ENCODE measurements around the gene WTIP. TPM values are rescaled to one million over a fixed set of nuclear protein-coding genes. Genes with fewer than 3 reads are reported as not detected.
"Not testable (repeated sequence)": the region's sequence is repeated elsewhere in the genome, so short reads cannot be mapped to it uniquely, and the experiment has no call there.

The WTIP gene
- total RNA-seq, 1 donor from 2014 or later: 0.38 TPM

DNA sequence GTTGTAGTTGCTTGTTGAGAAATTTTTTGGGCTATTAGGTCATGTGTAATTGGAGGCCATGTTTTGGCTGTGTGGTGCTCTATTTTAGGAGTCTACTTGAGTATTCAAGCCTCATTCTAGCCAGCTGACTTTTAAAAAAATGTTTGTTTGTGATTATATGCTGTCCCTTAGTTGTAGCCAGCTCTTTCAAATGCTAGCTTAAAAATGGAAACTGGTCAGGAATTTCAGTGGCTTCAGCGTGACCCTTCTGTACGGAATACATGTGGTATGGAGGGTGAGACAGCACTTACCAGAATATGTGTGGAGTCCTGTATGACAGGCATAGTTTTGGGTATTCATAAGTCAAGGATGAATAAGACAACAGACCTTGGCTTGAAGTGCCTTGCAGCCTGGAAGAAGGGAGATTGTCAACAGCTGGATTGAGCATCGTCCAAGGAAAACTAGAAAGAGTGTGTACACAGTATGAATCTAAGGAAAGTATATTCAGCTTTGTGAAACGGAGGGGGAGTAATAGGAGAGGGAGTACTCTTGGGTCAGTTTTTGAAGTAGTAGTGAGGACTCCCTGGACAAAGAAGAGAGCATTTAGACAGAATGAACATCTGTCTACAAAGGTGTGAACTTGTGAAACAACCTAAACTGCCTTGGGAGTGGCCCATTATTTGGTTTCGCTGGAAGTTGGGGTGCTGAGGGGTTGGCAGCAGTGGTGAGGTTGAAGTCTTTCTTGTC is 20.0 kb upstream of the WTIP start:
- POLR2A ChIA-PET: no interaction called here
- no peaks in the 10 kb centered on the region for H3K4me1 Mint-ChIP-seq
- H3K9me3 Mint-ChIP-seq: no peaks in the 10 kb centered on the region
- intact Hi-C loops (cut with micrococcal nuclease): no loop called here
- TF ChIP-seq, protein P1, sequence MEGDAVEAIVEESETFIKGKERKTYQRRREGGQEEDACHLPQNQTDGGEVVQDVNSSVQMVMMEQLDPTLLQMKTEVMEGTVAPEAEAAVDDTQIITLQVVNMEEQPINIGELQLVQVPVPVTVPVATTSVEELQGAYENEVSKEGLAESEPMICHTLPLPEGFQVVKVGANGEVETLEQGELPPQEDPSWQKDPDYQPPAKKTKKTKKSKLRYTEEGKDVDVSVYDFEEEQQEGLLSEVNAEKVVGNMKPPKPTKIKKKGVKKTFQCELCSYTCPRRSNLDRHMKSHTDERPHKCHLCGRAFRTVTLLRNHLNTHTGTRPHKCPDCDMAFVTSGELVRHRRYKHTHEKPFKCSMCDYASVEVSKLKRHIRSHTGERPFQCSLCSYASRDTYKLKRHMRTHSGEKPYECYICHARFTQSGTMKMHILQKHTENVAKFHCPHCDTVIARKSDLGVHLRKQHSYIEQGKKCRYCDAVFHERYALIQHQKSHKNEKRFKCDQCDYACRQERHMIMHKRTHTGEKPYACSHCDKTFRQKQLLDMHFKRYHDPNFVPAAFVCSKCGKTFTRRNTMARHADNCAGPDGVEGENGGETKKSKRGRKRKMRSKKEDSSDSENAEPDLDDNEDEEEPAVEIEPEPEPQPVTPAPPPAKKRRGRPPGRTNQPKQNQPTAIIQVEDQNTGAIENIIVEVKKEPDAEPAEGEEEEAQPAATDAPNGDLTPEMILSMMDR (IDR thresholded peaks at IDR 0.05): no peak
- H3K27ac Mint-ChIP-seq: no peak overlapping the region
- CTCF ChIA-PET: no interaction called here
- H3K4me3 Mint-ChIP-seq: no peak overlapping the region
- DNase-seq (no peak), ATAC-seq (ENCODE audit: low read depth) (no peak)
- no peaks in the 10 kb centered on the region for H3K27me3 Mint-ChIP-seq
- H3K36me3 Mint-ChIP-seq (ENCODE audit: low read depth): peaks cover 88% of the 10 kb centered on the region

DNA sequence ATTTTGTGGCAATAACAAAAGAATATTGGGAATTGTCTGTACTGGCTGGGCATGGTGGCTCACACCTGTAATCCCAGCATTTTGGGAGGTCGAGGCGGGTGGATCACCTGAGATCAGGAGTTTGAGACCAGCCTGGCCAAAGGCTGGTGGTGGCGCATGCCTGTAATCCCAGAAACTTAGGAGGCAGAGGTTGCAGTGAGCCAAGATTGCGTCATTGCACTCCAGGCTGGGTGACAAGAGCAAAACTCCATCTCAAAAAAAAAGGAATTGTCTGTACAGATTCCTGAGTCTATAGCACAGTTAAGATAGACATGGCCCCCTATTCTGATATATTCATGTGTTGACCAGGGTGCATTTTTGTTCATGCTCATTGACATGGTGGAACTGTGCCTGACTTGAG is 16.8 kb upstream of the WTIP start:
- peaks cover 90% of the 10 kb centered on the region for H3K36me3 Mint-ChIP-seq (ENCODE audit: low read depth)
- intact Hi-C loops (cut with micrococcal nuclease); DNase-seq; CTCF ChIA-PET; H3K27ac Mint-ChIP-seq; H3K27me3 Mint-ChIP-seq; POLR2A ChIA-PET; H3K9me3 Mint-ChIP-seq; H3K4me3 Mint-ChIP-seq; ATAC-seq (ENCODE audit: low read depth); H3K4me1 Mint-ChIP-seq: not testable (repeated sequence)

DNA sequence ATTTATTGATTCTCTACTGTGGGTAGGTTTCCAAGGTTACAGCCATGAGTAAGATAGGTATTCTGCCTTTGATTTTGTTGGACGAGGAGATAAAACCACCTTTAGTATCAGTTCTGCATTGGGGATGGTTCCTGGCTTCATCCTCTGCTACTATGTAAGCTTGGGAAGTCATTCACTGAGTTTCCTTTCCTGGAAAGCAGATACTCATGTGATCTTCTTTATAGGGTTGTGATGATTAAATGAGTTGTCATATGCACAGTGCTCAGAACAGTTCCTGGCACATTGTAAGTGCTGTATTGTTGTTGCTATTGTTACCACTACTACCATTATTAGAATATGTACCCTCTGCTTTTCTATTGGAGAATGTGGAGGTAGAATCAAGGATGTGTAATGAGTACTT is 13.1 kb upstream of the WTIP start:
- Mint-ChIP-seq H3K36me3 (ENCODE audit: low read depth) (peaks cover 84% of the 10 kb centered on the region), H3K9me3 (no peaks in the 10 kb centered on the region), H3K4me1 (no peaks in the 10 kb centered on the region), H3K27me3 (no peaks in the 10 kb centered on the region), H3K27ac (no peak overlapping the region), H3K4me3 (no peak overlapping the region)
- ChIA-PET POLR2A (no interaction called here), CTCF (no interaction called here)
- intact Hi-C loops (cut with micrococcal nuclease): no loop called here
- DNase-seq (no peak), ATAC-seq (ENCODE audit: low read depth) (no peak)
- TF ChIP-seq, protein P1 (IDR thresholded peaks at IDR 0.05): no peak

DNA sequence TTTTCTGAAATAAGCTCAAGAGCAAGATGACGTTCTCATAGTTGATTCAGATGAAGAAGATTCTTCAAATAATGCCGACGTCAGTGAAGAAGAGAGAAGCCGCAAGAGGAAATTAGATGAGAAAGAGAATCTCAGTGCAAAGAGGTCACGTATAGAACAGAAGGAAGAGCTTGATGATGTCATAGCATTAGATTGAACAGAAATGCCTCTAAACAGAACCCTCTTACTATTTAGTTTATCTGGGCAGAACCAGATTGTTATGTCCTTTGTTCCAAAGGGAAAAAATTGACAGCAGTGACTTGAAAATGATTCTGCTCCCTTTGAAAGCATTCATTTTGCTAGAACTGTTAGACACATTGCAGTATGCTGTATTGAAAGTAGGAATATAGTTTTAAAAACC is 12.5 kb upstream of the WTIP start:
- H3K27ac Mint-ChIP-seq, H3K27me3 Mint-ChIP-seq: not testable (repeated sequence)

DNA sequence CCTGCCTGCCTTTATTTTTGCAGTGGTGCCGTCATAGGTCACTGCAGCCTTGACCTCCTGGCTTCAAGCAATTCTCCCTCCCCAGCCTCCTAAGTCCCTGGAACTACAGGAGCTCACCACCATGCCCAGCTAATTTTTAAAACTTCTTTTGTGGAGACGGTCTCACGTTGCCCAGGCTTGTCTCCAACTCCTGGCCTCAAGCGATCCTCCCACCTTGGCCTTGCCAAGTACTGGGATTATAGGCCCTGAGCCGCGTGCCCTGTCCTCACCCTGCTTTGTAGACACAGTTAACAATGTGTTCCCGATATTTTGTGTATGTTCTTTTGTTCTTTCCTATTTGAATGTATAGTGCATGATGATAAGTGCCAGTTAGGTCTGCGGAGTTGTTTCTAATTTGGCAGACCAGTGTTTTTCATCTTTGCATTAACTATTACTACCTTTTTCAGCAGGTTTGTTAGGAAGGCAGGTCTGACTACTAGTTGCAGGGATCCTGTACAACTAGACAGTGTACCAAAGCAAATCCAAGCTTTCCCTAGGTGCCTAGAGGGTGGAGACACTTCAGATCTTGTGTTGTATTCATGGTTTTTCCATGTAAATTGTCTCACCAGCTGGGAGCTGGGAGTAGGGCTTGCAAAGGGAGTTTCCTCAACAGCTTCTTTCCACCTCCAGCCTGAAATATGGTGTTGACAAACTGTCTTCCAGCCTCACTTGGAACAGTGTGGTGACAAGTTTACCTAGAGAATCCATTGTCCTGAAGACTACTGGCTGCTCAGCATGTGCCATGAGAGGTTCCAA is 9.5 kb upstream of the WTIP start:
- H3K36me3 Mint-ChIP-seq (ENCODE audit: low read depth): peaks cover 57% of the 10 kb centered on the region
- H3K27ac Mint-ChIP-seq: peak overlapping the region; percentile 21
- POLR2A ChIA-PET: no interaction called here
- CTCF ChIA-PET: no interaction called here
- intact Hi-C loops (cut with micrococcal nuclease): loop anchor here (2.0 kb wide), 1 partner anchor 29 kb away; no protein-coding TSS in a partner anchor
- H3K4me1 Mint-ChIP-seq: no peaks in the 10 kb centered on the region
- no peaks in the 10 kb centered on the region for H3K27me3 Mint-ChIP-seq
- no peak overlapping the region for H3K4me3 Mint-ChIP-seq
- ATAC-seq (ENCODE audit: low read depth) (no peak), DNase-seq (no peak)
- no peaks in the 10 kb centered on the region for H3K9me3 Mint-ChIP-seq
- TF ChIP-seq, protein P1 (IDR thresholded peaks at IDR 0.05): no peak

More for the DNA sequence above, 12.5 kb upstream of the WTIP start:
- peaks cover 85% of the 10 kb centered on the region for H3K36me3 Mint-ChIP-seq (ENCODE audit: low read depth)
- H3K9me3 Mint-ChIP-seq; DNase-seq; intact Hi-C loops (cut with micrococcal nuclease); H3K4me1 Mint-ChIP-seq; ATAC-seq (ENCODE audit: low read depth); POLR2A ChIA-PET; CTCF ChIA-PET; H3K4me3 Mint-ChIP-seq: not testable (repeated sequence)

DNA sequence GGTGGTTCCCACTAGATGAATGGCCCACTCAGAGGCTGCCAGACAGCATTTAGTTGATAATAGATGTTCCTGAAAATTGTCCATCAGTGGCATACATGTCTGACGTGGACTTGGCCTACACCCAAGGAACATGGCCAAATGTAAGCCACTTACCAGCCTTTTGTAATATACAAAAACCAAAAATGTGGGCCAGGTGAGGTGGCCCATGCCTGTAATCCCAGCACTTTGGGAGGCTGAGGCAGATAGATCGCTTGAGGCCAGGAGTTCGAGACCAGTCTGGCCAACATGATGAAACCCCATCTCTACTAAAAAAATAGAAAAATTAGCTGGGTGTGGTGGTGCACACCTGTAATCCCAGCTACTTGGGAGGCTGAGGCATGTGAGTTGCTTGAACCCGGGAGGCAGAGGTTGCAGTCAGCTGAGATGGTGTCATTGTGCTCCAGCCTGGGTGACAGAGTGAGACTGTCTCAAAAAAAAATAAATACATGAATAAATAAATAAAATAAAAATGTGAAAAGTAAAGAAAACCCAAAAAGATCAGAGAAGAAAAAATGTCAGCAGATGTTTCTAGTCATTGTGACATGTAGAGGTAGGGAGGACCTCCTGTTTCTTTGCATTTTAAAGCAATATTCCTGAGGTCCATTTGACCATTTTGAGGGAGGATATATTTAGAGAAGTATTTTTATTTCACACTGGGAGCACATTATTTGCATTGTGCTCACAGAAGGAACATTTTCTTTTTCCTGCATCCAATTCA is 7.1 kb upstream of the WTIP start:
- Mint-ChIP-seq H3K4me3 (no peak overlapping the region), H3K36me3 (ENCODE audit: low read depth) (peaks cover 40% of the 10 kb centered on the region), H3K9me3 (no peaks in the 10 kb centered on the region), H3K27ac (no peak overlapping the region), H3K27me3 (peaks cover 7% of the 10 kb centered on the region), H3K4me1 (no peaks in the 10 kb centered on the region)
- TF ChIP-seq, protein P1 (IDR thresholded peaks at IDR 0.05): no peak
- DNase-seq (no peak), ATAC-seq (ENCODE audit: low read depth) (no peak)
- ChIA-PET POLR2A (no interaction called here), CTCF (no interaction called here)
- intact Hi-C loops (cut with micrococcal nuclease): no loop called here

Data from activated B cell treated with CpG ODN at 0.5 μM for 24 hours (primary cell).